IMR-90 (cell line): ENCODE data around the gene SMARCA5.

ENCODE experiments used
- BHLHE40 ChIP-seq: fragments of 150-350 bp; IDR thresholded peaks from 2 replicates; pipeline ENCODE4 v1.6.1; 2016; ENCODE audit warnings: mild to moderate bottlenecking, low read depth, low read length
- CEBPB ChIP-seq: IDR thresholded peaks from 2 replicates; pipeline ENCODE4 v1.6.1; 2012; ENCODE audit warnings: low read depth, low read length, improper control_type of control experiment
- CTCF ChIP-seq: conservative IDR thresholded peaks from 2 replicates; pipeline ENCODE4 v1.5.1; 2012; ENCODE audit warnings: mild to moderate bottlenecking, low read depth, low read length, improper control_type of control experiment
- FOS ChIP-seq: fragments of 150-350 bp; IDR thresholded peaks from 2 replicates; pipeline ENCODE4 v1.6.1; 2016; ENCODE audit warnings: low read depth, low read length
- MAZ ChIP-seq: IDR thresholded peaks from 2 replicates; pipeline ENCODE4 v1.6.1; 2012; ENCODE audit warnings: low read depth, mild to moderate bottlenecking, low read length, improper control_type of control experiment, moderate library complexity, borderline replicate concordance
- MXI1 ChIP-seq: IDR thresholded peaks from 2 replicates; pipeline ENCODE4 v1.6.1; 2012; ENCODE audit warnings: low read depth, mild to moderate bottlenecking, low read length, moderate library complexity, borderline replicate concordance
- NFE2L2 ChIP-seq: fragments of 150-350 bp; IDR thresholded peaks from 2 replicates; pipeline ENCODE4 v1.6.1; 2016; ENCODE audit warnings: low read depth, mild to moderate bottlenecking, low read length
- POLR2A ChIP-seq: IDR thresholded peaks from 2 replicates; pipeline ENCODE4 v1.6.1; 2012; ENCODE audit warnings: mild to moderate bottlenecking, low read depth, low read length
- RAD21 ChIP-seq: IDR thresholded peaks from 2 replicates; pipeline ENCODE4 v1.6.1; 2012; ENCODE audit warnings: low read length, improper control_type of control experiment
- RCOR1 ChIP-seq: IDR thresholded peaks from 2 replicates; pipeline ENCODE4 v1.6.1; 2012; ENCODE audit warnings: mild to moderate bottlenecking, low read length, improper control_type of control experiment; ENCODE audit not compliant: insufficient replicate concordance
- RFX5 ChIP-seq: IDR thresholded peaks from 2 replicates; pipeline ENCODE4 v1.8.0; 2012; ENCODE audit warnings: low read depth, mild to moderate bottlenecking, low read length, moderate library complexity
- SMC3 ChIP-seq: fragments of 150-350 bp; IDR thresholded peaks from 2 replicates; pipeline ENCODE4 v1.6.1; 2016; ENCODE audit warnings: low read depth, mild to moderate bottlenecking, antibody characterized with exemption, low read length, moderate library complexity
- TF ChIP-seq, protein P1 (sequence below): fragments of 150-350 bp; IDR thresholded peaks from 2 replicates; pipeline ENCODE4 v1.6.1; 2017; ENCODE audit warnings: mild to moderate bottlenecking, antibody characterized with exemption, low read length, low read depth

DNA sequence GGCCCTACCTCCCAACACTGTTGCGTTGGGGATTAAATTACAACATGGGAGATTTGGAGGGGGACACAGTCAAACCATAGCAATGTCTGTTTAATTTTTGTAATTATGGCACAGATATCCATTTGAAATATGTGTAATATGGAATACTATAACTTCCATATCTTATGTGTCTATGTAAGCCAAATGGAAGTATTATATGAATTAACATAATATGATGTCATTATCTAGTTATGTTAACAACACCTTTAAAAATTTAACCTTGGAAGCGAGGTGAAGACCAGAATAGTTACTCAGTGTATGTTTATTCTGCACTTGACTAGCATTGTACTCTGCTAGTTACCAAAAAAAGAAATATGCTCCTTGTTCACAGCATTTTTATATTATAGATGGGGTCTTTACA lies 4.3 kb downstream of the SMARCA5 start:
- TF ChIP-seq CTCF (no peak), RAD21 (no peak), MAZ (no peak), MXI1 (no peak), BHLHE40 (no peak), POLR2A (no peak), RCOR1 (no peak), FOS (no peak), RFX5 (no peak), CEBPB (no peak), NFE2L2 (no peak), SMC3 (no peak)
- TF ChIP-seq, protein P1, sequence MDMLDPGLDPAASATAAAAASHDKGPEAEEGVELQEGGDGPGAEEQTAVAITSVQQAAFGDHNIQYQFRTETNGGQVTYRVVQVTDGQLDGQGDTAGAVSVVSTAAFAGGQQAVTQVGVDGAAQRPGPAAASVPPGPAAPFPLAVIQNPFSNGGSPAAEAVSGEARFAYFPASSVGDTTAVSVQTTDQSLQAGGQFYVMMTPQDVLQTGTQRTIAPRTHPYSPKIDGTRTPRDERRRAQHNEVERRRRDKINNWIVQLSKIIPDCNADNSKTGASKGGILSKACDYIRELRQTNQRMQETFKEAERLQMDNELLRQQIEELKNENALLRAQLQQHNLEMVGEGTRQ: no peak
